DND-41 (cell line): ENCODE measurements around the gene UST.

Source experiments
- ATAC-seq: fragments of 200-7000 bp; cut with Tn5 transposase; 3 replicates; pipeline ENCODE4 v1.9.1; 2021; ENCODE audit warnings: low read depth; ENCODE audit not compliant: insufficient read depth
- DNase-seq: peaks from one replicate; pipeline ENCODE4 v3.0.0-alpha.2; 2020
- H2AFZ ChIP-seq: 2 replicates; pipeline ENCODE4 v1.6.0; 2012; ENCODE audit warnings: low read depth, low read length
- H3K27ac ChIP-seq: 2 replicates; pipeline ENCODE4 v1.5.1; 2012; ENCODE audit warnings: low read length, inconsistent platforms
- H3K27me3 ChIP-seq: fragments of 200-600 bp; sonication (generic); 2 replicates; pipeline ENCODE4 v1.6.0; 2012; ENCODE audit warnings: low read length, mild to moderate bottlenecking, inconsistent platforms; ENCODE audit not compliant: insufficient read depth, poor library complexity
- H3K36me3 ChIP-seq: 2 replicates; pipeline ENCODE4 v1.5.1; 2012; ENCODE audit warnings: low read length, inconsistent platforms; ENCODE audit not compliant: insufficient read depth
- H3K4me1 ChIP-seq: 2 replicates; pipeline ENCODE4 v1.5.1; 2012; ENCODE audit warnings: mild to moderate bottlenecking, low read length; ENCODE audit not compliant: insufficient read depth
- H3K4me2 ChIP-seq: 2 replicates; pipeline ENCODE4 v1.6.0; 2012; ENCODE audit warnings: mild to moderate bottlenecking, moderate library complexity, low read length, inconsistent platforms; ENCODE audit not compliant: insufficient read depth
- H3K4me3 ChIP-seq, 2 experiments: fragments of 200-600 bp in 1 of 2; shearing (Covaris generic) in 1 of 2; 2 replicates each; pipeline ENCODE4 v1.5.1; 2012 to 2016; ENCODE audit warnings: inconsistent platforms in 2 of 2, low read length in 2 of 2, mild to moderate bottlenecking in 2 of 2, low read depth in 1 of 2, moderate library complexity in 1 of 2
- H3K79me2 ChIP-seq: 2 replicates; pipeline ENCODE4 v1.6.0; 2012; ENCODE audit warnings: low read length, inconsistent platforms; ENCODE audit not compliant: insufficient read depth
- H3K9ac ChIP-seq: 2 replicates; pipeline ENCODE4 v1.6.0; 2012; ENCODE audit warnings: low read depth, mild to moderate bottlenecking, inconsistent platforms, low read length, moderate library complexity
- H3K9me3 ChIP-seq: 2 replicates; pipeline ENCODE4 v1.5.1; 2012; ENCODE audit warnings: low read length, moderate library complexity, mild to moderate bottlenecking, inconsistent platforms; ENCODE audit not compliant: insufficient read depth, severe bottlenecking
- H4K20me1 ChIP-seq: 2 replicates; pipeline ENCODE4 v1.6.0; 2012; ENCODE audit warnings: low read length; ENCODE audit not compliant: insufficient read depth
- CTCF ChIP-seq: IDR thresholded peaks from 2 replicates; pipeline ENCODE4 v1.5.1; 2012; ENCODE audit warnings: borderline replicate concordance, low read length, moderate library complexity, mild to moderate bottlenecking; ENCODE audit not compliant: poor library complexity, severe bottlenecking; ENCODE audit errors: extremely low read depth
- EZH2 ChIP-seq: IDR thresholded peaks from 3 replicates; pipeline ENCODE4 v1.6.1; 2012; ENCODE audit warnings: borderline replicate concordance, low read depth, mild to moderate bottlenecking, moderate library complexity, low read length, inconsistent platforms; ENCODE audit not compliant: severe bottlenecking

Gene UST

GRCh38 chr6:148842296-148843019 is 95.6 kb downstream of the UST start:
- H3K79me2 ChIP-seq, result no peaks in the 10 kb centered on the region
- H3K27ac ChIP-seq, result no peak overlapping the region
- H3K4me1 ChIP-seq, result no peaks in the 10 kb centered on the region
- H3K4me2 ChIP-seq, result no peak overlapping the region
- no peak overlapping the region for H3K9ac ChIP-seq
- no peaks in the 10 kb centered on the region for H3K9me3 ChIP-seq
- H2AFZ ChIP-seq, result no peak overlapping the region
- DNase-seq (no peak), ATAC-seq (no peak)
- no peak for TF ChIP-seq CTCF
- TF ChIP-seq EZH2, result no peak
- H4K20me1 ChIP-seq, result no peaks in the 10 kb centered on the region
- H3K36me3 ChIP-seq, result no peaks in the 10 kb centered on the region
- no peaks in the 10 kb centered on the region for H3K27me3 ChIP-seq
- H3K4me3 ChIP-seq, result no peak overlapping the region

- no peak overlapping the region for H3K27ac ChIP-seq
- no peaks in the 10 kb centered on the region for H3K9me3 ChIP-seq
- H3K36me3 ChIP-seq, result no peaks in the 10 kb centered on the region
- H3K4me1 ChIP-seq, result no peaks in the 10 kb centered on the region
- no peaks in the 10 kb centered on the region for H3K27me3 ChIP-seq
- DNase-seq, result no peak
- H2AFZ ChIP-seq, result no peak overlapping the region
- H4K20me1 ChIP-seq, result no peaks in the 10 kb centered on the region
- no peak overlapping the region for H3K4me2 ChIP-seq
- H3K9ac ChIP-seq, result no peak overlapping the region
- H3K79me2 ChIP-seq, result no peaks in the 10 kb centered on the region
- TF ChIP-seq EZH2, result no peak
- no peak for TF ChIP-seq CTCF
- H3K4me3 ChIP-seq, result no peak overlapping the region
- no peak for ATAC-seq
These were observed 98.6 kb downstream of the UST start for GRCh38 chr6:148845464-148845863.

GRCh38 chr6:148846778-148847761 is 100.2 kb downstream of the UST start:
- ATAC-seq, result no peak
- H3K9ac ChIP-seq, result no peak overlapping the region
- H3K36me3 ChIP-seq, result no peaks in the 10 kb centered on the region
- H3K4me3 ChIP-seq, result no peak overlapping the region
- no peaks in the 10 kb centered on the region for H3K9me3 ChIP-seq
- no peak for TF ChIP-seq CTCF
- no peak for TF ChIP-seq EZH2
- no peaks in the 10 kb centered on the region for H3K4me1 ChIP-seq
- no peak for DNase-seq
- H3K79me2 ChIP-seq, result no peaks in the 10 kb centered on the region
- no peaks in the 10 kb centered on the region for H3K27me3 ChIP-seq
- H2AFZ ChIP-seq, result no peak overlapping the region
- no peak overlapping the region for H3K27ac ChIP-seq
- no peaks in the 10 kb centered on the region for H4K20me1 ChIP-seq
- H3K4me2 ChIP-seq, result no peak overlapping the region
